Vagina (tissue), 2 donors: Measurements from ENCODE around the gene TENM4. TPM values are rescaled to one million over a fixed set of nuclear protein-coding genes. Genes with fewer than 3 reads are reported as not detected.

Experiments used
- DNase-seq, 2 donors: peaks; one replicate each; pipeline ENCODE4 v3.0.0-alpha.2; 2017; ENCODE audit errors: extremely low spot score in 2 of 2
- H3K27ac ChIP-seq: fragments of 200-600 bp; sonication (generic); one replicate; pipeline ENCODE4 v1.5.1; 2019
- H3K27me3 ChIP-seq: fragments of 200-600 bp; sonication (generic); one replicate; pipeline ENCODE4 v1.5.1; 2019
- H3K36me3 ChIP-seq, 2 donors: fragments of 200-600 bp; sonication (generic); one replicate each; pipeline ENCODE4 v1.5.1; 2017 to 2019
- H3K4me1 ChIP-seq: fragments of 200-600 bp; sonication (generic); one replicate; pipeline ENCODE4 v1.5.1; 2019
- H3K4me3 ChIP-seq, 2 donors: fragments of 200-600 bp; sonication (generic); 1 replicate in 1 of 2; 2 replicates in 1 of 2; pipeline ENCODE4 v1.5.1; 2016 to 2019
- H3K9me3 ChIP-seq: fragments of 200-600 bp; sonication (generic); one replicate; pipeline ENCODE4 v1.5.1; 2019
- CTCF ChIP-seq, 3 experiments: fragments of 450-650 bp in 2 of 3; fragments of 200-600 bp in 1 of 3; sonication (generic) in 1 of 3; IDR thresholded peaks; one replicate each; pipeline ENCODE4 v1.5.1; 2017 to 2019; ENCODE audit warnings: antibody characterized with exemption in 3 of 3, mild to moderate bottlenecking in 2 of 3, moderate library complexity in 2 of 3
- POLR2A ChIP-seq, 2 donors: fragments of 450-650 bp; IDR thresholded peaks; one replicate each; pipeline ENCODE4 v1.6.1; 2017; ENCODE audit warnings: antibody characterized with exemption in 2 of 2, mild to moderate bottlenecking in 2 of 2, moderate library complexity in 2 of 2
- POLR2AphosphoS5 ChIP-seq, 2 donors: sonication (generic); formaldehyde crosslinking; IDR thresholded peaks; one replicate each; pipeline ENCODE4 v1.9.0; 2017; ENCODE audit warnings: antibody characterized with exemption in 2 of 2, mild to moderate bottlenecking in 2 of 2, low read depth in 1 of 2; ENCODE audit not compliant: insufficient read depth in 1 of 2
- intact Hi-C: fragments of 100-400 bp; cut with DNase I; formaldehyde crosslinking; loops from one replicate; pipeline ENCODE4 v1.15.1; 2023
- total RNA-seq: library from RNA; depleted of rRNA; stranded (reverse); fragments of >200 nt; gene quantifications from one replicate; pipeline ENCODE4 v1.2.3, GENCODE V29; 2016

The TENM4 gene
- total RNA-seq, 1 donor from 2014 or later, result 12.5 TPM

- no peaks in the 10 kb centered on the region for H3K27me3 ChIP-seq
- H3K27ac ChIP-seq, result no peak overlapping the region
- no peaks in the 10 kb centered on the region for H3K4me1 ChIP-seq
- H3K9me3 ChIP-seq, result no peaks in the 10 kb centered on the region
- no peak for DNase-seq
- H3K4me3 ChIP-seq, result no peak overlapping the region
- H3K36me3 ChIP-seq, result no peaks in the 10 kb centered on the region
- intact Hi-C loops, result no loop called here
- no peak for TF ChIP-seq POLR2A (IDR thresholded peaks at IDR 0.05)
- TF ChIP-seq POLR2AphosphoS5 (IDR thresholded peaks at IDR 0.05; ENCODE audit: insufficient read depth in 1 of 2, low read depth in 1 of 2), result no peak
- no peak for TF ChIP-seq CTCF (IDR thresholded peaks at IDR 0.05)
Measured at GRCh38 chr11:78708388-78708787, 732.4 kb downstream of the TENM4 start.

- no peak for DNase-seq
- Histone ChIP-seq H3K4me3 (no peak overlapping the region), H3K27ac (no peak overlapping the region), H3K36me3 (no peaks in the 10 kb centered on the region), H3K27me3 (no peaks in the 10 kb centered on the region), H3K4me1 (no peaks in the 10 kb centered on the region), H3K9me3 (no peaks in the 10 kb centered on the region)
- TF ChIP-seq CTCF (IDR thresholded peaks at IDR 0.05), result no peak
- no peak for TF ChIP-seq POLR2A (IDR thresholded peaks at IDR 0.05)
- TF ChIP-seq POLR2AphosphoS5 (IDR thresholded peaks at IDR 0.05; ENCODE audit: insufficient read depth in 1 of 2, low read depth in 1 of 2), result no peak
- intact Hi-C loops, result no loop called here
Measured at GRCh38 chr11:78706551-78706950, 734.3 kb downstream of the TENM4 start.

- Histone ChIP-seq H3K27ac (no peak overlapping the region), H3K4me3 (no peak overlapping the region), H3K4me1 (no peaks in the 10 kb centered on the region), H3K27me3 (no peaks in the 10 kb centered on the region), H3K9me3 (no peaks in the 10 kb centered on the region), H3K36me3 (no peaks in the 10 kb centered on the region)
- DNase-seq, result no peak
- intact Hi-C loops, result no loop called here
- no peak for TF ChIP-seq POLR2AphosphoS5 (IDR thresholded peaks at IDR 0.05; ENCODE audit: insufficient read depth in 1 of 2, low read depth in 1 of 2)
- no peak for TF ChIP-seq CTCF (IDR thresholded peaks at IDR 0.05)
- no peak for TF ChIP-seq POLR2A (IDR thresholded peaks at IDR 0.05)
Measured at GRCh38 chr11:78704811-78705210, 736.0 kb downstream of the TENM4 start.

GRCh38 chr11:78699609-78700135 is 741.2 kb downstream of the TENM4 start:
- Histone ChIP-seq H3K4me3 (no peak overlapping the region), H3K27ac (no peak overlapping the region), H3K4me1 (no peaks in the 10 kb centered on the region), H3K9me3 (no peaks in the 10 kb centered on the region), H3K36me3 (no peaks in the 10 kb centered on the region), H3K27me3 (no peaks in the 10 kb centered on the region)
- intact Hi-C loops, result no loop called here
- TF ChIP-seq POLR2A (IDR thresholded peaks at IDR 0.05) (no peak), CTCF (IDR thresholded peaks at IDR 0.05) (no peak), POLR2AphosphoS5 (IDR thresholded peaks at IDR 0.05; ENCODE audit: insufficient read depth in 1 of 2, low read depth in 1 of 2) (no peak)
- no peak for DNase-seq

- intact Hi-C loops, result no loop called here
- Histone ChIP-seq H3K27me3 (no peaks in the 10 kb centered on the region), H3K4me3 (no peak overlapping the region), H3K27ac (no peak overlapping the region), H3K36me3 (no peaks in the 10 kb centered on the region), H3K9me3 (no peaks in the 10 kb centered on the region), H3K4me1 (no peaks in the 10 kb centered on the region)
- no peak for TF ChIP-seq POLR2A (IDR thresholded peaks at IDR 0.05)
- TF ChIP-seq CTCF (IDR thresholded peaks at IDR 0.05), result no peak
- no peak for TF ChIP-seq POLR2AphosphoS5 (IDR thresholded peaks at IDR 0.05; ENCODE audit: insufficient read depth in 1 of 2, low read depth in 1 of 2)
- DNase-seq, result no peak
Measured at GRCh38 chr11:78698612-78699011, 742.2 kb downstream of the TENM4 start.
